ENCODE data around the gene RNF152. TPM values are rescaled to one million over a fixed set of nuclear protein-coding genes. Genes with fewer than 3 reads are reported as not detected.

RNF152 gene
- total RNA-seq, 1 experiment from 2014 or later: 3.6 TPM

GRCh38 chr18:61774846-61775245, 118.0 kb downstream of the RNF152 start:
- no peak overlapping the region for H3K27ac ChIP-seq (ENCODE audit: low read depth, low read length, poor library complexity, severe bottlenecking)
- BruUV-seq (replicated peaks): no TSS peak
- ChIA-PET POLR2A (ENCODE audit: low non-redundant PET) (no interaction called here), CTCF (no interaction called here)
- H3K4me1 ChIP-seq (ENCODE audit: insufficient read depth, low read length, poor library complexity, severe bottlenecking): no peaks in the 10 kb centered on the region
- no peak overlapping the region for H3K4me3 ChIP-seq (ENCODE audit: low read depth, low read length, poor library complexity, severe bottlenecking)
- no peaks in the 10 kb centered on the region for H3K36me3 ChIP-seq (ENCODE audit: insufficient read depth, low read length, poor library complexity, severe bottlenecking)
- intact Hi-C loops (cut with micrococcal nuclease; ENCODE audit: unreplicated experiment): no loop called here
- no peaks in the 10 kb centered on the region for H3K9me3 ChIP-seq (ENCODE audit: low read depth, low read length, poor library complexity, severe bottlenecking)
- no peaks in the 10 kb centered on the region for H3K27me3 ChIP-seq (replicated peaks; ENCODE audit: insufficient read depth, low read depth, low read length, poor library complexity)
- TF ChIP-seq EZH2 (IDR thresholded peaks at IDR 0.05; ENCODE audit: borderline replicate concordance, low read depth, low read length, poor library complexity, severe bottlenecking): no peak
- DNase-seq (ENCODE audit: low spot score): no peak

- CTCF ChIA-PET: no interaction called here
These were observed 120.4 kb downstream of the RNF152 start for GRCh38 chr18:61772293-61772848.

GRCh38 chr18:61771861-61772260, 120.9 kb downstream of the RNF152 start:
- intact Hi-C loops (cut with micrococcal nuclease; ENCODE audit: unreplicated experiment): no loop called here
- CTCF ChIA-PET: no interaction called here
- BruUV-seq (replicated peaks): no TSS peak

More at GRCh38 chr18:61772293-61772848, 120.4 kb downstream of the RNF152 start:
- no peaks in the 10 kb centered on the region for H3K4me1 ChIP-seq (ENCODE audit: insufficient read depth, low read length, poor library complexity, severe bottlenecking)
- H3K9me3 ChIP-seq (ENCODE audit: low read depth, low read length, poor library complexity, severe bottlenecking): no peaks in the 10 kb centered on the region
- TF ChIP-seq EZH2 (IDR thresholded peaks at IDR 0.05; ENCODE audit: borderline replicate concordance, low read depth, low read length, poor library complexity, severe bottlenecking): no peak
- no peak for TF ChIP-seq CTCF (conservative IDR thresholded peaks at IDR 0.05; ENCODE audit: low read depth, low read length)
- H3K27ac ChIP-seq (ENCODE audit: low read depth, low read length, poor library complexity, severe bottlenecking): no peak overlapping the region
- no peak for DNase-seq (ENCODE audit: low spot score)
- no peaks in the 10 kb centered on the region for H3K36me3 ChIP-seq (ENCODE audit: insufficient read depth, low read length, poor library complexity, severe bottlenecking)
- intact Hi-C loops (cut with micrococcal nuclease; ENCODE audit: unreplicated experiment): no loop called here
- H3K27me3 ChIP-seq (replicated peaks; ENCODE audit: insufficient read depth, low read depth, low read length, poor library complexity): no peaks in the 10 kb centered on the region
- POLR2A ChIA-PET (ENCODE audit: low non-redundant PET): no interaction called here
- no TSS peak for BruUV-seq (replicated peaks)
- H3K4me3 ChIP-seq (ENCODE audit: low read depth, low read length, poor library complexity, severe bottlenecking): no peak overlapping the region

More at GRCh38 chr18:61771861-61772260, 120.9 kb downstream of the RNF152 start:
- no peak for TF ChIP-seq EZH2 (IDR thresholded peaks at IDR 0.05; ENCODE audit: borderline replicate concordance, low read depth, low read length, poor library complexity, severe bottlenecking)
- no peak for TF ChIP-seq CTCF (conservative IDR thresholded peaks at IDR 0.05; ENCODE audit: low read depth, low read length)
- H3K4me1 ChIP-seq (ENCODE audit: insufficient read depth, low read length, poor library complexity, severe bottlenecking): no peaks in the 10 kb centered on the region
- H3K27ac ChIP-seq (ENCODE audit: low read depth, low read length, poor library complexity, severe bottlenecking): no peak overlapping the region
- no peaks in the 10 kb centered on the region for H3K36me3 ChIP-seq (ENCODE audit: insufficient read depth, low read length, poor library complexity, severe bottlenecking)
- H3K4me3 ChIP-seq (ENCODE audit: low read depth, low read length, poor library complexity, severe bottlenecking): no peak overlapping the region
- POLR2A ChIA-PET (ENCODE audit: low non-redundant PET): no interaction called here
- no peaks in the 10 kb centered on the region for H3K9me3 ChIP-seq (ENCODE audit: low read depth, low read length, poor library complexity, severe bottlenecking)
- DNase-seq (ENCODE audit: low spot score): no peak
- H3K27me3 ChIP-seq (replicated peaks; ENCODE audit: insufficient read depth, low read depth, low read length, poor library complexity): no peaks in the 10 kb centered on the region
